Glutamatergic neuron (in vitro differentiated cells): Measurements from ENCODE around the gene ZBED4. TPM values are rescaled to one million over a fixed set of nuclear protein-coding genes. Genes with fewer than 3 reads are reported as not detected.

Experiments
- DNase-seq: peaks from one replicate; pipeline ENCODE4 v3.0.0; 2022
- H3K27ac Mint-ChIP-seq: one replicate; pipeline ENCODE4 v1.8.0; 2020; ENCODE audit warnings: mild to moderate bottlenecking, mixed read lengths, inconsistent platforms; ENCODE audit not compliant: unreplicated experiment
- H3K27me3 Mint-ChIP-seq: one replicate; pipeline ENCODE4 v1.8.0; 2020; ENCODE audit warnings: mild to moderate bottlenecking, moderate library complexity, mixed read lengths, inconsistent platforms; ENCODE audit not compliant: unreplicated experiment
- H3K36me3 Mint-ChIP-seq: one replicate; pipeline ENCODE4 v1.8.0; 2020; ENCODE audit warnings: mild to moderate bottlenecking, mixed read lengths, inconsistent platforms; ENCODE audit not compliant: unreplicated experiment
- H3K4me1 Mint-ChIP-seq: one replicate; pipeline ENCODE4 v1.8.0; 2020; ENCODE audit warnings: mild to moderate bottlenecking, low read depth, mixed read lengths, inconsistent platforms; ENCODE audit not compliant: unreplicated experiment
- H3K4me3 Mint-ChIP-seq: one replicate; pipeline ENCODE4 v1.8.0; 2020; ENCODE audit warnings: mild to moderate bottlenecking, mixed read lengths, inconsistent platforms; ENCODE audit not compliant: unreplicated experiment
- H3K9me3 Mint-ChIP-seq: one replicate; pipeline ENCODE4 v1.8.0; 2020; ENCODE audit warnings: mild to moderate bottlenecking, moderate library complexity, mixed read lengths, inconsistent platforms; ENCODE audit not compliant: unreplicated experiment
- total RNA-seq: library from RNA; stranded (reverse); fragmentation: NEBNext Ultra II Directional; extraction: Animal tissue kit (Norgen Biotek cat#: 25700); gene quantifications from one replicate; pipeline ENCODE4 v1.2.1, GENCODE V29; 2021; ENCODE audit not compliant: unreplicated experiment
- TF ChIP-seq, protein P1 (sequence below): fragments of 200-600 bp; sonication (generic); IDR thresholded peaks from one replicate; pipeline ENCODE4 v1.5.0; 2021; ENCODE audit not compliant: partially characterized antibody, unreplicated experiment

The ZBED4 gene
- total RNA-seq, 1 donor from 2014 or later = 53.5 TPM

DNA sequence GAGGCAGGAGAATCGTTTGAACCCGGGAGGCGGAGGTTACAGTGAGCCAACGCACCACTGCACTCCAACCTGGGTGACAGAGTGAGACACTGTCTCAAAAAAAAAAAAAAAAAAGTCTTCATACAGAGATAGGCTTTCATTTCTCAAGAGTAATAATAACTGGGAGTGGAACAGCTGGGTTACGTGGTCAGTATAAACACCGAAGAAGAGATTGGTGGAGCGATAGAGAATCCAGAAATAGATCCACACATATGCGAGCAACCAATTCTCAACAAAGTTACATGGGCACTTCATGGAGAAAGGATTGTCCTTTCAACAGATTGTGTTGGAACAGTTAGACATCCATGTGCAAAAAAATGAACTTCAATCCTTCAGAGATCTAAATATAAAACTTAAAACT is 24.6 kb downstream of the ZBED4 start:
- TF ChIP-seq, protein P1, sequence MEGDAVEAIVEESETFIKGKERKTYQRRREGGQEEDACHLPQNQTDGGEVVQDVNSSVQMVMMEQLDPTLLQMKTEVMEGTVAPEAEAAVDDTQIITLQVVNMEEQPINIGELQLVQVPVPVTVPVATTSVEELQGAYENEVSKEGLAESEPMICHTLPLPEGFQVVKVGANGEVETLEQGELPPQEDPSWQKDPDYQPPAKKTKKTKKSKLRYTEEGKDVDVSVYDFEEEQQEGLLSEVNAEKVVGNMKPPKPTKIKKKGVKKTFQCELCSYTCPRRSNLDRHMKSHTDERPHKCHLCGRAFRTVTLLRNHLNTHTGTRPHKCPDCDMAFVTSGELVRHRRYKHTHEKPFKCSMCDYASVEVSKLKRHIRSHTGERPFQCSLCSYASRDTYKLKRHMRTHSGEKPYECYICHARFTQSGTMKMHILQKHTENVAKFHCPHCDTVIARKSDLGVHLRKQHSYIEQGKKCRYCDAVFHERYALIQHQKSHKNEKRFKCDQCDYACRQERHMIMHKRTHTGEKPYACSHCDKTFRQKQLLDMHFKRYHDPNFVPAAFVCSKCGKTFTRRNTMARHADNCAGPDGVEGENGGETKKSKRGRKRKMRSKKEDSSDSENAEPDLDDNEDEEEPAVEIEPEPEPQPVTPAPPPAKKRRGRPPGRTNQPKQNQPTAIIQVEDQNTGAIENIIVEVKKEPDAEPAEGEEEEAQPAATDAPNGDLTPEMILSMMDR = no peak
- H3K9me3 Mint-ChIP-seq = peaks cover 17% of the 10 kb centered on the region
- H3K27me3 Mint-ChIP-seq = peaks cover 12% of the 10 kb centered on the region
- no peak for DNase-seq
- peaks cover 31% of the 10 kb centered on the region for H3K36me3 Mint-ChIP-seq
- H3K4me1 Mint-ChIP-seq = peaks cover 17% of the 10 kb centered on the region
- no peak overlapping the region for H3K27ac Mint-ChIP-seq
- H3K4me3 Mint-ChIP-seq = no peak overlapping the region

DNA sequence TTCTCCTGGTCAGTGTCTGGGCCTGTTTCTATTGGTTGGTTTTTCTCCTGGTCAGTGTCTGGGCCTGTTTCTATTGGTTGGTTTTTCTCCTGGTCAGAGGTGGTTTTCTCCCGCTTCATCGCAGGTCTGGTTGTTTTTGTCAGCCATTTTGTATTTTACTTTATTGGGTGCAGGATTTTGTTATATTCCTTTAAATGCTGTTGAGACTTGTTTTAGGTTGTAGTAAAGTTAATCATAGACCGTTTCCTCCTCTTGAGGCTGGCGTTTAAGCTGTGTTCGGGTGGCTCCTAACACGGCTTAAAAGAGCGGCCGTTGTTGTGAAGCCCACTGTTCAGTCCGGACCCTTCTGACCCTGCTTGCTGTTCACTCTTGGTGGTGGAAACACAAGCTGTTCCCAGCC is 26.2 kb downstream of the ZBED4 start:
- Mint-ChIP-seq H3K9me3 (peaks cover 23% of the 10 kb centered on the region), H3K4me1 (peaks cover 17% of the 10 kb centered on the region), H3K36me3 (peaks cover 39% of the 10 kb centered on the region), H3K27me3 (peaks cover 9% of the 10 kb centered on the region), H3K4me3 (peak overlapping the region; percentile 61), H3K27ac (peak overlapping the region; percentile 80)
- DNase-seq = no peak
- TF ChIP-seq, protein P1 = no peak

DNA sequence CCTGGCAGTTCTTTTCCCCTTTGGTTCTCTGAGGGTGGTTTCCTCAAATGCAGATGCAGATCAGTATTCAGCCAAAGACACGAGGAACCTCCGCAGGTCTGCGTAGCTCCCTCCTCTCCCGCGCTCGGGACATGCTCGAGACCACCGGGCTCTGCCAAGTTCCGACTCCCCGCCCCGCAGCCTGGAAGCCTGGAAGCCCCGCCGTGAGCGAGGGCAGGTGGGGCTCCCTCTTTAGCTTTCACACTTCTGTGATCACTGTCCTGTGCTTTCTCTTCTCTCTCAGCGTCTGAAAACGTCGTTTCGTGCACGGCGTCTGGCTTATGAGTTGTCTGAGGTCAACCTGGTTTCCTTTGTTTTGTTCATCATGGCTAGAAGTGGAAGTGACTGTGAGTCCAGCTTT is 26.6 kb downstream of the ZBED4 start:
- Mint-ChIP-seq H3K27me3 (peaks cover 9% of the 10 kb centered on the region), H3K36me3 (peaks cover 39% of the 10 kb centered on the region), H3K4me1 (peaks cover 17% of the 10 kb centered on the region), H3K4me3 (peak overlapping the region; percentile 61), H3K27ac (peak overlapping the region; percentile 80), H3K9me3 (peaks cover 23% of the 10 kb centered on the region)
- peak; percentile 33 for DNase-seq
- TF ChIP-seq, protein P1 = no peak

DNA sequence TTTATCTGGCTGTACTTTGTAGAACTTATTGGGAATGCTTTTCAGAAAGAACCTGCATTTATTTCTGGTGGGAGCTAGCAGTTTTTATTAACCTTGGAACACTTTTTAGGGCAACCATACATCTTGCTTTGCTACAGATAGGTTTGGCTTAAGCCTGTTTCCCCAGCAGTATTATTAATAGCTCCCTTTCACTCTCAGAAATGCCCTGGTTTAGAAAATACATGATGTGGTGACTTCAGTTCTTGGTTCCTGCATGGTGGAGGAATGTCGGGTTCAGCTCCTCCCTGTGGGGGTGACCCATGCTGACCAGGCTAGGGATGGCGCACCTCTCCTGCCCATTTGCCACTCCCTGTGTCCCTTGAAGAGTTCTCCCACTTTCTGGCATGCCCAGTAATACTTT is 28.2 kb downstream of the ZBED4 start:
- DNase-seq = no peak
- Mint-ChIP-seq H3K36me3 (peaks cover 35% of the 10 kb centered on the region), H3K27ac (no peak overlapping the region), H3K4me3 (no peak overlapping the region), H3K27me3 (peaks cover 10% of the 10 kb centered on the region), H3K4me1 (peaks cover 17% of the 10 kb centered on the region), H3K9me3 (peaks cover 25% of the 10 kb centered on the region)
- TF ChIP-seq, protein P1 = no peak

DNA sequence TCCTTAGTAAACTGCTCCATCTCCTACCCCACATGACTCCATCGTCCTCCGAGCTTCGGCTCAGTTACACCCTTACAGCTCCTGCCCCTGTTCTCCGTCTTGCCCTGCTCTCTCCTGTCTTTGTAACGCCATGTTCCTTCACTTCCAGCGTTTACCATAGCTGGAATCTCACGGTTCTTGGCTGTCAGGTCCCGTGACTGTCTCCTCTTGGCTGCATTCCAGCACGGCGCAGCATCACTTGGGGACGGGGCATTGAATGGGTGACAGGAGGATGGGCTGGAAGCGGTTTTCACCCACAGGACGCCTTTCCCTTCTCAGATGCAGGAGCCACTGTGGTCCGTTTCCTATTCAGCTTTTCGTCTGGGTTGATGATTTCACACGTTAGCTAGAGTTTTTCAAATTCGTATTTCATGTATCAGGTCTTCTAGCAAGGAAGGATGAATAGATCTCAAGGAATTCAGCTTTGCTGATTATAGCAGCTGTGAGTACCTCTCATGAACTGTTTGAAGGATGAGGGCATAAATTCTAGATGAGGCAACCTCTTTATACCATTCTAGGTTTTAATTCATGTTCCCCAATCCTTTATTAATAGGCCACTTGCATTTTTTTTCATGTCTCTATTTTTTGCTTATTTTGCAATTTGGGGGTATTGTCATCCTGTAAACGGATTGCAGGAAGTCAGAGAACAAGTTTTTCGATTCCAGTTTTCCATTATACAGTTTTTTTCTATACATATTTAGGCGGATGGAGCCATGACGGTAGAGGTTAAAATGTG is 29.1 kb downstream of the ZBED4 start:
- Mint-ChIP-seq H3K4me1 (peaks cover 24% of the 10 kb centered on the region), H3K27ac (no peak overlapping the region), H3K9me3 (peaks cover 28% of the 10 kb centered on the region), H3K4me3 (no peak overlapping the region), H3K27me3 (peaks cover 12% of the 10 kb centered on the region), H3K36me3 (peaks cover 37% of the 10 kb centered on the region)
- TF ChIP-seq, protein P1 = no peak
- no peak for DNase-seq
